Measurements from ENCODE around the gene PRKG1.

Gene PRKG1

GRCh38 chr10:51861051-51861450 is 786.8 kb downstream of the PRKG1 start:
- DNase-seq = no peak

GRCh38 chr10:51861731-51862130 is 787.4 kb downstream of the PRKG1 start:
- DNase-seq = no peak

GRCh38 chr10:51862149-51862548 is 787.9 kb downstream of the PRKG1 start:
- DNase-seq = no peak

- no peak for DNase-seq
Measured at GRCh38 chr10:51867956-51868355, 793.7 kb downstream of the PRKG1 start.

- DNase-seq = no peak
Measured at GRCh38 chr10:51874131-51874530, 799.8 kb downstream of the PRKG1 start.

- no peak for DNase-seq
Measured at GRCh38 chr10:51875610-51876009, 801.3 kb downstream of the PRKG1 start.

- DNase-seq = no peak
Measured at GRCh38 chr10:51876503-51876902, 802.2 kb downstream of the PRKG1 start.

- no peak for DNase-seq
Measured at GRCh38 chr10:51876979-51877378, 802.7 kb downstream of the PRKG1 start.

- DNase-seq = no peak
Measured at GRCh38 chr10:51877636-51878035, 803.3 kb downstream of the PRKG1 start.

- no peak for DNase-seq
Measured at GRCh38 chr10:51878695-51879094, 804.4 kb downstream of the PRKG1 start.

- DNase-seq = no peak
Measured at GRCh38 chr10:51879238-51879637, 805.0 kb downstream of the PRKG1 start.

- no peak for DNase-seq
Measured at GRCh38 chr10:51881213-51881612, 806.9 kb downstream of the PRKG1 start.

GRCh38 chr10:51886438-51887068 is 812.3 kb downstream of the PRKG1 start:
- no peak for DNase-seq

- DNase-seq = no peak
Measured at GRCh38 chr10:51888263-51888662, 814.0 kb downstream of the PRKG1 start.

- no peak for DNase-seq
Measured at GRCh38 chr10:51892313-51892712, 818.0 kb downstream of the PRKG1 start.

- DNase-seq = no peak
Measured at GRCh38 chr10:51892965-51893658, 818.8 kb downstream of the PRKG1 start.

- DNase-seq = no peak
Measured at GRCh38 chr10:51894771-51895578, 820.7 kb downstream of the PRKG1 start.

GRCh38 chr10:51896849-51897248 is 822.6 kb downstream of the PRKG1 start:
- no peak for DNase-seq

GRCh38 chr10:51897560-51897959 is 823.3 kb downstream of the PRKG1 start:
- no peak for DNase-seq

- no peak for DNase-seq
Measured at GRCh38 chr10:51900180-51900579, 825.9 kb downstream of the PRKG1 start.

- no peak for DNase-seq
Measured at GRCh38 chr10:51903675-51904074, 829.4 kb downstream of the PRKG1 start.

- no peak for DNase-seq
Measured at GRCh38 chr10:51905032-51905431, 830.7 kb downstream of the PRKG1 start.

- no peak for DNase-seq
Measured at GRCh38 chr10:51907361-51907760, 833.1 kb downstream of the PRKG1 start.

- no peak for DNase-seq
Measured at GRCh38 chr10:51910189-51910588, 835.9 kb downstream of the PRKG1 start.
